HCT116 (cell line): ENCODE data around the gene HOTAIR.

Experiments
- ATF3 ChIP-seq: IDR thresholded peaks from 2 replicates; pipeline ENCODE4 v1.6.1; 2012
- FOSL1 ChIP-seq: IDR thresholded peaks from 2 replicates; pipeline ENCODE4 v1.6.1; 2012; ENCODE audit warnings: low read depth
- MAX ChIP-seq: IDR thresholded peaks from 2 replicates; pipeline ENCODE4 v1.6.1; 2012
- POLR2A ChIP-seq: IDR thresholded peaks from 2 replicates; pipeline ENCODE4 v1.7.0; 2011; ENCODE audit warnings: borderline replicate concordance; ENCODE audit not compliant: insufficient read depth, insufficient read length; ENCODE audit errors: extremely low read depth
- POLR2AphosphoS5 ChIP-seq: IDR thresholded peaks from 2 replicates; pipeline ENCODE4 v1.6.1; 2011; ENCODE audit warnings: mild to moderate bottlenecking, low read depth, low read length, moderate library complexity
- SIN3A ChIP-seq: IDR thresholded peaks from 2 replicates; pipeline ENCODE4 v1.6.1; 2012; ENCODE audit warnings: low read depth
- TCF7L2 ChIP-seq: IDR thresholded peaks from 2 replicates; pipeline ENCODE4 v1.7.0; 2011; ENCODE audit warnings: borderline replicate concordance, inconsistent platforms; ENCODE audit not compliant: insufficient read depth, insufficient read length; ENCODE audit errors: extremely low read depth
- TF ChIP-seq, protein P1 (sequence below), 3 experiments: fragments of 200-600 bp in 1 of 3; sonication (generic) in 1 of 3; IDR thresholded peaks in 2 of 3; conservative IDR thresholded peaks in 1 of 3; 2 replicates each; pipeline ENCODE4 v1.5.1; 2012 to 2017; ENCODE audit warnings: low read depth in 2 of 3, low read length in 2 of 3, antibody characterized with exemption in 1 of 3, borderline replicate concordance in 1 of 3, control low read depth in 1 of 3, mild to moderate bottlenecking in 1 of 3, mixed read lengths in 1 of 3, mixed run types in 1 of 3, moderate library complexity in 1 of 3; ENCODE audit not compliant: insufficient read depth in 1 of 3
- TF ChIP-seq, protein P2 (sequence below): IDR thresholded peaks from 2 replicates; pipeline ENCODE4 v1.6.1; 2012; ENCODE audit warnings: low read depth

GRCh38 chr12:53987787-53988230 is 13.1 kb upstream of the HOTAIR start:
- TF ChIP-seq, protein P1, sequence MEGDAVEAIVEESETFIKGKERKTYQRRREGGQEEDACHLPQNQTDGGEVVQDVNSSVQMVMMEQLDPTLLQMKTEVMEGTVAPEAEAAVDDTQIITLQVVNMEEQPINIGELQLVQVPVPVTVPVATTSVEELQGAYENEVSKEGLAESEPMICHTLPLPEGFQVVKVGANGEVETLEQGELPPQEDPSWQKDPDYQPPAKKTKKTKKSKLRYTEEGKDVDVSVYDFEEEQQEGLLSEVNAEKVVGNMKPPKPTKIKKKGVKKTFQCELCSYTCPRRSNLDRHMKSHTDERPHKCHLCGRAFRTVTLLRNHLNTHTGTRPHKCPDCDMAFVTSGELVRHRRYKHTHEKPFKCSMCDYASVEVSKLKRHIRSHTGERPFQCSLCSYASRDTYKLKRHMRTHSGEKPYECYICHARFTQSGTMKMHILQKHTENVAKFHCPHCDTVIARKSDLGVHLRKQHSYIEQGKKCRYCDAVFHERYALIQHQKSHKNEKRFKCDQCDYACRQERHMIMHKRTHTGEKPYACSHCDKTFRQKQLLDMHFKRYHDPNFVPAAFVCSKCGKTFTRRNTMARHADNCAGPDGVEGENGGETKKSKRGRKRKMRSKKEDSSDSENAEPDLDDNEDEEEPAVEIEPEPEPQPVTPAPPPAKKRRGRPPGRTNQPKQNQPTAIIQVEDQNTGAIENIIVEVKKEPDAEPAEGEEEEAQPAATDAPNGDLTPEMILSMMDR (IDR thresholded peaks at IDR 0.05 in 2 of 3, conservative IDR thresholded peaks at IDR 0.05 in 1 of 3; ENCODE audit: borderline replicate concordance in 1 of 3, insufficient read depth in 1 of 3, low read depth in 2 of 3, low read length in 2 of 3): no peak
- TF ChIP-seq POLR2A: no peak
- TF ChIP-seq, protein P2, sequence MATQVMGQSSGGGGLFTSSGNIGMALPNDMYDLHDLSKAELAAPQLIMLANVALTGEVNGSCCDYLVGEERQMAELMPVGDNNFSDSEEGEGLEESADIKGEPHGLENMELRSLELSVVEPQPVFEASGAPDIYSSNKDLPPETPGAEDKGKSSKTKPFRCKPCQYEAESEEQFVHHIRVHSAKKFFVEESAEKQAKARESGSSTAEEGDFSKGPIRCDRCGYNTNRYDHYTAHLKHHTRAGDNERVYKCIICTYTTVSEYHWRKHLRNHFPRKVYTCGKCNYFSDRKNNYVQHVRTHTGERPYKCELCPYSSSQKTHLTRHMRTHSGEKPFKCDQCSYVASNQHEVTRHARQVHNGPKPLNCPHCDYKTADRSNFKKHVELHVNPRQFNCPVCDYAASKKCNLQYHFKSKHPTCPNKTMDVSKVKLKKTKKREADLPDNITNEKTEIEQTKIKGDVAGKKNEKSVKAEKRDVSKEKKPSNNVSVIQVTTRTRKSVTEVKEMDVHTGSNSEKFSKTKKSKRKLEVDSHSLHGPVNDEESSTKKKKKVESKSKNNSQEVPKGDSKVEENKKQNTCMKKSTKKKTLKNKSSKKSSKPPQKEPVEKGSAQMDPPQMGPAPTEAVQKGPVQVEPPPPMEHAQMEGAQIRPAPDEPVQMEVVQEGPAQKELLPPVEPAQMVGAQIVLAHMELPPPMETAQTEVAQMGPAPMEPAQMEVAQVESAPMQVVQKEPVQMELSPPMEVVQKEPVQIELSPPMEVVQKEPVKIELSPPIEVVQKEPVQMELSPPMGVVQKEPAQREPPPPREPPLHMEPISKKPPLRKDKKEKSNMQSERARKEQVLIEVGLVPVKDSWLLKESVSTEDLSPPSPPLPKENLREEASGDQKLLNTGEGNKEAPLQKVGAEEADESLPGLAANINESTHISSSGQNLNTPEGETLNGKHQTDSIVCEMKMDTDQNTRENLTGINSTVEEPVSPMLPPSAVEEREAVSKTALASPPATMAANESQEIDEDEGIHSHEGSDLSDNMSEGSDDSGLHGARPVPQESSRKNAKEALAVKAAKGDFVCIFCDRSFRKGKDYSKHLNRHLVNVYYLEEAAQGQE: no peak
- no peak for TF ChIP-seq ATF3
- TF ChIP-seq POLR2AphosphoS5: no peak
- no peak for TF ChIP-seq MAX
- TF ChIP-seq TCF7L2: no peak
- TF ChIP-seq FOSL1: no peak
- no peak for TF ChIP-seq SIN3A
